ENCODE measurements around the gene TSPAN18. TPM values are rescaled to one million over a fixed set of nuclear protein-coding genes. Genes with fewer than 3 reads are reported as not detected.

Gene TSPAN18
- total and polyA plus RNA-seq, 8 donors, result 27.2 to 85.8 (median 63.7) TPM

- no peak for TF ChIP-seq CTCF (IDR thresholded peaks at IDR 0.05)
- no peaks in the 10 kb centered on the region for H3K36me3 ChIP-seq
- DNase-seq, result no peak
- no peak overlapping the region for H3K4me3 ChIP-seq
- no peaks in the 10 kb centered on the region for H3K27me3 ChIP-seq
- intact Hi-C loops (cut with DNase I), result no loop called here
- no peaks in the 10 kb centered on the region for H3K4me1 ChIP-seq
- H3K27ac ChIP-seq, result no peak overlapping the region
- ATAC-seq, result no peak
- peaks cover 0 to under 1% of the 10 kb centered on the region in 2 donors for H3K9me3 ChIP-seq
These were observed 25.5 kb downstream of the TSPAN18 start for GRCh38 chr11:44752300-44752699.

DNA sequence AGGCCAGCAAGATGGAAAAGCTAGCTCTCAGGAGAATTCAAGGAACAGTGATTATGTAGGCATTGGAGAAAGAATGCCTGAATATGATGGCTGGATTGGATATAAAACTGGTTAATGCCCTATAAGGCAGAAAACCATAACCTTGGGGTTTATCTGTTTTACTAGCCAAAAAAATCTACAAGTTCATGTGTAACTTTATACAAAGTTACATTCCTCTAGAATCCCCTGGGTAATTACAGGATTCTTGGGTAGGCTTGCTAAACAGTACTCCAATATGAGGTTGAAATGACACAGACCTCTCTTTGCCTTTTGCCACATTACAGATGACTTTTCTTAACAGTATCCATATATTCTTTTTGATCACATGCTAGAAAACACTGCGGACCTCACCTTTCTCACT is 26.0 kb downstream of the TSPAN18 start:
- no peak for ATAC-seq
- TF ChIP-seq CTCF (IDR thresholded peaks at IDR 0.05), result no peak
- H3K27ac ChIP-seq, result no peak overlapping the region

DNA sequence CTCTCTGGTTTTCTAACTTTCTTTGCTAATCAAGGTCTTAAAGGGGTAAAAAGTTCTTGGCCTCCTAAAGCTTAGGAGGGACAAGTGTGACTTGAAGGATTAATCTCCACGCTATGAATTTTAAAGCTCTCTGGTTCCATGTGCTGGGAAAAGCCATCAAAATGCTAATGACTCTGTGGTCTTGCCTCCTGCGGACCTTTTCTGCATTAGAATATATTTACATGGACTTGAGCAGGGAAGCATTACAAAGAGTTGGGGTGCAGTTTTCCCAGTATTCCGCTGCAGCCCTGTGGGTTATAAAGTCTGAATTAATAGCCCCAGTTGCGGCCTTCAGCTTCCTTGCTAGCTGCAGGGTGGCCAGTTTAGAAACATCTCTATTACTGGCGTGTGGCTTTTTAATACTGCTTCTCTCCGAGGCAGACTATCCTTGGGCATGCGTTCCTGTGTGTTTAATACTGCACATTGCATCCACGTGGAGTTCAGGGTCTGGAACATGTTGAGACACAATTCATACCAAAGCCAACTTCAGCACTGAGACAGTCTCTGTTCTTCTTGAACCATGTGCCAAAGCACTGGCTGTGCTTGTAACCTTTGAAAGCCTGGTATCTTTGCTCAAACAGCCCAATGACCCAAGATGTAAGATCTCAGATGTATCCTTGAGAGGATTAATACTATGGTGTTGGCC is 27.3 kb downstream of the TSPAN18 start:
- ATAC-seq, result no peak

More for the DNA sequence above, 26.0 kb downstream of the TSPAN18 start:
- Histone ChIP-seq H3K4me1 (no peaks in the 10 kb centered on the region), H3K9me3 (peaks cover 0 to 2% of the 10 kb centered on the region in 2 donors), H3K27me3 (no peaks in the 10 kb centered on the region), H3K36me3 (no peaks in the 10 kb centered on the region), H3K4me3 (no peak overlapping the region)
- intact Hi-C loops (cut with DNase I), result no loop called here
- no peak for DNase-seq

GRCh38 chr11:44754876-44755555 is 28.3 kb downstream of the TSPAN18 start:
- intact Hi-C loops (cut with DNase I), result no loop called here
- Histone ChIP-seq H3K27ac (no peak overlapping the region), H3K4me3 (no peak overlapping the region), H3K27me3 (no peaks in the 10 kb centered on the region), H3K36me3 (no peaks in the 10 kb centered on the region), H3K4me1 (no peaks in the 10 kb centered on the region), H3K9me3 (peaks cover 0 to 14% of the 10 kb centered on the region in 2 donors)
- no peak for DNase-seq
- ATAC-seq, result no peak
- no peak for TF ChIP-seq CTCF (IDR thresholded peaks at IDR 0.05)

More for the DNA sequence above, 27.3 kb downstream of the TSPAN18 start:
- TF ChIP-seq CTCF (IDR thresholded peaks at IDR 0.05), result no peak
- DNase-seq, result no peak
- H3K4me3 ChIP-seq, result no peak overlapping the region
- H3K27ac ChIP-seq, result no peak overlapping the region
- intact Hi-C loops (cut with DNase I), result no loop called here
- no peaks in the 10 kb centered on the region for H3K27me3 ChIP-seq
- no peaks in the 10 kb centered on the region for H3K4me1 ChIP-seq
- H3K9me3 ChIP-seq, result peaks cover 0 to 14% of the 10 kb centered on the region in 2 donors
- H3K36me3 ChIP-seq, result no peaks in the 10 kb centered on the region
